Fibroblast of skin of right quadriceps (primary cell): ENCODE results near the gene PDZK1.
A peak's percentile ranks its signal among the peaks of the same experiment; 100 is the strongest.
"Not testable (repeated sequence)": the region's sequence is repeated elsewhere in the genome, so short reads cannot be mapped to it uniquely, and the experiment has no call there.

ENCODE experiments used
- DNase-seq: peaks from one replicate; pipeline ENCODE4 v3.0.0-alpha.2; 2013

PDZK1 gene

DNA sequence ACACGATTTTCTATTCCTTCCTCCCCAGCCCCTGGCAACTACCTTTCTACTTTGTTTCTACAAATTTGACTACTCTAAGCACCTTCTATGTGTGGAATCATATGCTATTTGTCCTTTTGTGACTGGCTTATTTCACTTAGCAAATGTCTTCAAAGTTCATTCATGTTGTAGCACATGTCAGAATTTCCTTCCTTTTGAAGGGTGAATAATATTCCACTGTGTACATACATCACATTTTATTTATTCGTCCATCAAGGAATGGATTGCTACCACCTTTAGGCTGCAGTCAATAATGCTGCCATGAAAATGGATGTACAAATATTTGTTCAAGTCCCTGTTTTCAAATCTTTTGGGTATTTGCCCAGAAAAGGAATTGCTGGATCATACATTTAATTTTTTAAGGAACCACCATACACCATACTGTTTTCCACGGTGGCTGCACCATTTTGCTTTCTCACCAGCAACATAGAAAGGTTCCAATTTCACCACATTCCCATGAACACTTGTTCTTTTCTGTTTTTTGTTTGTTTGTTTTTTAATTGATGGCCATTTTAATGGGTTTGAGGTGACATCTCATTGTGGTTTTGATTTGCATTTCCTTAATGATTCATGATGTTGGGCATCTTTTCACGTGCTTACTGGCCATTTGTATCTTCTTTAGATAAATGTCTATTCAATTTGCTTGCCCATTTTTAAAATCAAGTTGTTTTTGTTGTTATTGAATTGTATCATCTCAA lies 3.3 kb upstream of the PDZK1 start:
- no peak for DNase-seq

DNA sequence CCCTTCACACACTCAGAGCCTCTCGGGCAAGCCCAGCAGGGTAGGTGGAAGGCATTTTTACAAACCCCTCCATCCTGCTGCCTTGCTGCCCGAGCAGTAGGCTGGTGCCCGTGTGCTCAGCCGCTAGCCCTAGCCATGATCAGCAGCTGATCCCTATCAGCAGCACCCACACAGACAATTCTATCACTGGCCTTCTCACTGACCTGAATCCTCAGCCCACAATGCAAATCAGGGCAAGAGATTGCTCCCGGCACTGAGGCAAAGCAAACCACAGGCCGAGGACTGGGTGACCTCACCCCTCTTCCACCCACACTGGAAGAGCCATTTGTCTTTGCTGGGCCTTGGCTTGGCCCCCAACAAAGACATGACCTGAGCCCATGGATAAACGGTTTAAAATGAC lies 895 bp upstream of the PDZK1 start:
- DNase-seq, result no peak

DNA sequence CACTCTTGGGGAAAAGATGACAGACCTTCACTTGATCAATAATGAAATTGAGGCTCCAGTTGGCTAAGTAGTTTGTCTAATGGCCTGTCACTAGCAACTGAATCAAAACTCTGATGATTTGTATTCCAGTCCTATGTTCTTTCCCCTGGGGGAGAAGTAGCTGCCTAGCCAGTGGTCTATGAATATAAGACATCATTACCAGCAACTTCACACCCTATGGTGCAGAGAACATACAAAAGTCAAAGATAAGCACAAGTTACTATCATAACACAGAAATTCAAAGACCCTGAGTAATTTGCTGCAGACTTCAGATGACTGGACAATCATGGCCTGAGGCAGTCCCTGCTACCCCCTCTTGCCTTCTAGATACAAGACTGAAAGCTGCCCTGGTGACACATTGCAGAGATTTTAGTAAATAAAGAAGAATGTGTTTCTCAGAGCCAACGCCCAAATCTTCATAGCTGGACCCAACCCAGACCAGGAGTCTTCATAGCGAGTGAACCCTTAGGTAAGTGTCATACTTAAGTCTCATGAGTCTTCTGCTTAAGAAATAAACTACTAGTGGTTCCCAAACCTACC lies 993 bp downstream of the PDZK1 start:
- peak; percentile 34 for DNase-seq

DNA sequence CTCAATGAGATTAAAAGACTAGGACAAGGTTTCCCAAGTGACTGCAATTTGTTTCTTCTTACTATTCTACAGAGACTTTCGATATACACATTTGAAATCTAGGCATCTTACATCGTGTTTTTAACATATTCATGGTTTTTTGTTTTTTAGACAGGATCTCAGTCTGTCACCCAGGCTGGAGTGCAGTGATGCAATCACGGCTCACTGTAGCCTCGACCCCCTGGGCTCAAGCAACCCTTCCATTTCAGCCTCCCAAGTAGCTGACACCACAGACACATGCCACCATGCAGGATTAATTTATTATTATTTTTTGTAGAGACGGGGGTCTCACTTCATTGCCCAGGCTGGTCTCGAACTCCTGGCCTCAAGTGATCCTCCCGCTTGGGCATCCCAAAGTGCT lies 1.5 kb downstream of the PDZK1 start:
- no peak for DNase-seq

DNA sequence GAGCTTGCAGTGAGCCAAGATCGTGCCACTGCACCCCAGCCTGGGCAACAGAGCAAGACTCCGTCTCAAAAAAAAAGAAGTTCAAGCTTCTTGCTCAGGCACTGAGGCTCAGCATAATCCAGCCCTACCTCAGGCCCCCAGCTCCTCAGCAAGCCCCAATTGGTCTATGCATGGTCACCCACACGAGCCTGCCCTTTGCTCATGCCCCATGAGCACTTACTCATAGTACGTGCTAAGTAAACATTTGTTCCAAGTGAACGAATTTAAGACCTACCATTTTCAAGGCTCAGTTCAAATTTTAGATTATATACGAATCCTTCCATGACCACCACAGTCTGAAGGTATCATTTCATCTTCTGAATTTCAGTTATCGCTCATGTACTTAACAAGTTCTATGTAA lies 4.3 kb downstream of the PDZK1 start:
- DNase-seq, result no peak

DNA sequence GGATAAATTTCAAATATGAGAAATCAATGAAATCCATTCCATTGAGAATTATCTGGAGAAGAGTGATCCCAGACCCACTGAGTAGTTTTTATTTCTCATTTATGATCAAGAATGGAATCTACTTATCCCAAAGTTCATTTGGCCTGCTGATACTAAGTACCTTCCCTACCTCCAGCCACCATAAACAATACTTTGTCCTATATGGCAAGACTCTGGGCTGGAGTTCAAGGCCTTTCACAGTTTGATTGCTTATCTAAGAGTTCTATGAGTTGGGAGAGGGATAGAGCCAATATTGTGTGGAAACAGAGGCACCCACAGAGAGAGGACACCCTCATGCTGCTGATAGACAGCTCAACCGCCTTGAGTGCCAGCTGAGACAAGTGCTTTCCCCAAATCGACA lies 5.1 kb downstream of the PDZK1 start:
- no peak for DNase-seq

DNA sequence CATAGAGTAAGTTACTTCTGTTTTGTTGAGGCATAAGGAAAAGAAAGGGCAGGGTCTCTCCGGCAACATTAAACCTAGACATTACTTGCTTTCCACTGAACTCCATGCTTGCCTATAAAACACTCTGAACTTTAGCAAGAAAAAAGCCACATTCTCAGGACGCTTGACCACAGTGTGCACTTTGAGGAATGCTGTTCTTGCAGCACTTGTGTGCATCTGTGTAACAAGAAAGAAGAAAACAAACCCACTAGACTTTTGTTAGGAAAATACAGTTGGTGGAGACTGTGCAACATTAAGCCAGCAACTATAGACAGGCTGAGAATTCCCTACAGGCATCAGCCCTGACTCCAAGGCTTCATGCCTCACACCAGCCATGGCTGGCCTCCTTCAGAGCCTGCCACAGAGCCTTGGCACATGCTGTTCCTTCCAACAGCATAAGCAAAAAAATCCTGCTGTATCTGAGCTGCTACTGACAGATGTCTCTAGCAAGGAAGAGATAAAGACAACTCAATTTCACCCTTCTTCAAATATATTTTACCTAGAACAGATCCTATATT lies 5.8 kb downstream of the PDZK1 start:
- no peak for DNase-seq

DNA sequence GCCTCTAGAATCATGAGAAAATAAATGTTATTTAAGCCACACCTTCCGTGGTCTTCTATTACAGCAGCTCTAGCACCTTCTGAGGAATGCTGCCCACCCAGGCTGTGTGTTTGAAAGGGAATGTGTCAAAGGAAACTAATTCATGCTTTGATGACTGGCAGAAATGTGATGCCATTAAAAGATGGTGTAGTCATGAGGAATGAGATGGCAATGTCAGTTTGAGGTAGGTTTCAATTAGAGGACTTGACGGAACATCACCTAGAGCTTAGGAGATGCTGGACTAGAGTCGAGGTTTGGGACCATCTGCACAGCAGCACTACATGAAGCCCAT lies 10.6 kb downstream of the PDZK1 start:
- DNase-seq, result no peak

DNA sequence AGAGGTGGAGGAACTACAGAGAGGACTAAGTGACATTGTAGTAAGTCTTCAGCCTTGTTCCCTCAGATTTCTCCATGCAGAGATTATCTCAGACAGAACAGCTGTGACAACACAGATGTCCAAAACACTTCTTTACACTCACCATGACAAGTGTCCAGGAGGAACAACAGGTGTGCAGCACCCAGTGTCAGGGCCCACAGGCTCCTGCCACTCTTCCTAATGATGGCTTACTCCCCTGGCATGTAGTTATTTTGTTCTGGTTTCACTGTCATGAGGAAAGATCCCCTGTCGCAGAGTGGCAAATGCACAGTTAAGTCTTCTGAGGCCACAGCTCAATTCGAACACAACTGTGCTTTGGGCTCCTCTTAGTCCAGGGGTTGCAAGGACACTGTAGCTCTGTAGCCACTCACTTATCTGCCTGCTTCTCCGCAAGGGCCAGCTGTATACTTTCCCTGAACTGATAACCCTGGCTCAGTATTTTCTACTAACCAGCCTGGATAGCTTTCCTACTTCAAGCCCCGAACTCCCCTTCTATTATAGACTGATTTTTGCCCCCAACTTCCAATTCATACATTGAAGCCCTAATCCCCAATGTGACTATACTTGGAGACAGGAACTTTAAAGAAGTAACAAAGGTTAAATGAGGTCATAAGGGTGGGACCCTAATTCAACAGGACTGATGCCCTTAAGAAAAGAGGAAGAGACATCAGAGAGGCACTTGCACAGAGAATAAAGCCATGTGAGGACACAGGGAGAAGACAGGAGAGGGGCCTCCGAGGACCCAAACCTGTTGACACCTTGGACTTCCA lies 11.1 kb downstream of the PDZK1 start:
- DNase-seq, result no peak

DNA sequence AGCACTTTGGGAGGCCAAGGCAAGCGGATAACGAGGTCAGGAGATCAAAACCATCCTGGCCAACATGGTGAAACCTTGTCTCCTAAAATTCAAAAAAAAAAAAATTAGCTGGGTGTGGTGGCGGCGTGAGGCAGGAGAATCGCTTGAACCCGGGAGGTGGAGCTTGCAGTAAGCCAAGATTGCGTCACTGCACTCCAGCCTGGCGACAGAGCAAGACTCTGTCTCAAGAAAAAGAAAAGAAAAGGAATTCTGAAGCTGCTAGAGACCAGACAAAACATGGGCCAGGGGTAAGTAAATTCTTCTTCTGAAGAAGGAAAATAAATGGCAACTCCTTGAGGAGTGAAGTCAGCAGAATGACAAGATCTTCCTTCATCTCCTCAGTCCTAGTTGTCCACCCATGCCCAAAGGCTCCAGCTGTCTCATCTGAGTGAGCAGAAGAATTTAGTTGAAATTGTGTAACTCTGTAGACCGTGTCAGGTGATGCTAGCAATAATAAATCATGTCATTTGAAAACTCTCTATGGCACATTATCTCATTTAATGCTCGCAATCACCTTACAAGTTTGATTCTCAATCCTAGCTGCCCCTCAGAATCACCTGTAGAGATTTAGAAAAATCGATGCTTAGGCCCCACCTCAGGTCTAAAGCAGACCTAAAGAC lies 14.3 kb downstream of the PDZK1 start:
- DNase-seq, result no peak

DNA sequence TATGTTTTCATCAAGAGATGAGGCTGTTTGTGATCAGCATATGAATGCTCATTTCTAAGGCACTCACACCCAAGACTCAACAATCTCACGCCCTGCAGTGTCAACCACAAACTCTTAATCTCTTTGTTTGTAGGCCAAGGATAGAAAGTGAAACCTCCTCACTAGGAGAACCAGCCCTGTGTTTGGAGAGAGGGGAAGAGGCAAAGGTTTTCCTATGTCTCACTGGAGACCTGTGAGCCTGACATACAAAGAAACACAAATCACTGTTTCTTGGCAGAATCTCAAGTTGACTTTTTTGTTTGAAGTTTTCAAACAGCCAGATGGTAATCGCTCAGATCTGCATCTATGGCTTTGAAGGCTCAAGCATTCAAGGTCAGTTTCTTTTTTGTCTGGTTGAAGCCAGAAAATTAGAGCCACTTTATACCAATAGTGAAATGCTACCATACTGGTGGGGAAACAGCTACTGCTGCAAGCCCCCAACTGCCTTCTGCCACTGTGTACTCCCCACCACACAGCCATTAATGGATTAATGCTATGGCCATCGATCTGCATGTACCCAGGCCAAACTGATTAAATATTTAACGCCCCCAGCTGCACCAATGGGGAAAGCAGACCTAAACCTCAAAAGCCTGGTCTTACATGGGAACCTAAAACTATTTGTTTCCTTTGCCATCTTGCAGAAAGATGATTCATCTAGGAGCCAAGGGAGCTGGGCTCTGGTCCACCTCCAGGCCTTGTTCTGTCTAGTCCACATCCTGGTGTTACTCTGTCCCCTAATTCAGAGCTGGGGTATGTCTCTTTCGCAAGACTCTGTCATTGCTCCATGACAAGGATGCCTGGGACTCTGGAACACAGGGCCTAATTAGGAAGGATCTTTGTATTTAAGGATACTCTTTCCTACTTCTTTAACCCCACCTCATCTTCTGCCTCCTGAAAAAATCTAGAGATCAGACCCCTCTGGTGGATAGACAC lies 16.3 kb downstream of the PDZK1 start:
- DNase-seq, result peak; percentile 77

DNA sequence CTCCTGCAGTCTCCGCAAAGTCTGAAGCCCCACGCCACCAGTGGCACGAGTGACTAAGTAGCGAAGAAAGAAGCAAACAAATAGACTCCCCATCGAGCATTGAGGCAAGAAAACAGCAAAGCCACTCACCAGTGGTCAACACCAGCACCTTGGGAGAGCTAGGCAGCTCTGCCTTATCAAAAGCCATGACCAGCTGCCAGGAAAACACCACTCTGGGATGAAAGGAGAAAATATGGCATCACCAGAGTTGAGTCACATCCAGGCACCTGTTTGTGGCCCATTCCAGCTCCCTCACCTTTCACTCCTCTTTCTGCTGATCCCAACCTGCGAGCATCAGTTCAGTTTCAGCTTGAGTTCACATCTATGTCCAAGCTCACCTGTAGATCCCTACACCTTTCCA lies 17.2 kb downstream of the PDZK1 start:
- no peak for DNase-seq

DNA sequence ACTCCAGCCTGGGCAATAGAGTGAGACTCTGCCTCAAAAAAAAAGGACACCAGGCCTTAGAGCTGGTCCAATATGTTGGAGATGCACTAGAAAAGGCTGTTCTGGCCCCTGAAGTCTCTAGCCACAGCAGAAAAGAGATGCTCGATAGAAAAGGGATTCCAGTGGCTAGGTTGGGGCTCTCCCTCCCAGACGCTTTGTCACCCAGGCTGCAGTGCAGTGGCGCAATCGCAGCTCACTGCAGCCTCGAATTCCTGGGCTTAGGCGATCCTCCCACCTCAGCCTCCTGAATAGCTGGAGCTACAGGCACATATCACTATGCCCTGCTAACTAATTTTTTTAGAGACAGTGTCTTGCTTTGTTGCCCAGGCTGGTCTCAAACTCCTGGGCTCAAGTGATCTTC lies 18.2 kb downstream of the PDZK1 start:
- no peak for DNase-seq

DNA sequence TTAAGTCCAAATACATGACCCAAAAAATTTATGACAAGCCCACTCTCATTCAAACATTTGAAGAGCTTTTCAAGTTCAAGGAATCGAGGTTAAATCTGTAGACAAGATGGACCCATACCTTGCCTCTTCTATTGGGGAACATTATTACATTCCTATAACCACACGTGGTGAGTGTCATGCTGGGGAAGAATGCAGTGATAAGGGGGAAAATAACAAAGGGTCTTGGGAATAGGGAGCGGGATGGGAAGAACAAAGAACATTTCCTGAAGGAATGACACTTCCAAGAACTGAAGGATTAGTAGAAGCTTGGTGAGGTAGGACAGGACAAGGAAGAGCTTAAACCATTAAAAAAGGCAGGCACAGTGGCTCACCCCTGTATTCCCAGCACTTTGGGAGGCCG lies 18.8 kb downstream of the PDZK1 start:
- no peak for DNase-seq

DNA sequence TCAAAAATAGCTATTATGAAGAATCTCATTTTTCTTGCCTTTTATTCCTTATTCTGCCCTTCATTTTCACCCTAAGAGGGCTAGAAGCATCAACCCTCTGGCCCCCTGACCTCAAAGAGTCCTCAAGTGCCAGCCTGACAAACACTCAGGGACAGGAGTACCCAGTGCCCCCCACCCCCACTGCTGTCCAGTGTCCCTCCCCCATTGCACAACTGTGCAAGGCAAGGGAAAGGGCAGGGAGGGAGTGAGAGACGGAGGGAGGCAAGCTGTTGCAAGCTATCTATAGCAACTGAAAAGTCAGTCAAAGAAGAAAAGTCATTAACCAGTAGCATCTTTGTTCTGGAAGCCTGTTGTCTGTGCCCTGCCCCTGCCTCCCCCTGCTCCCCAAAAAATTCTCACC lies 21.1 kb downstream of the PDZK1 start:
- DNase-seq, result not testable (repeated sequence)

DNA sequence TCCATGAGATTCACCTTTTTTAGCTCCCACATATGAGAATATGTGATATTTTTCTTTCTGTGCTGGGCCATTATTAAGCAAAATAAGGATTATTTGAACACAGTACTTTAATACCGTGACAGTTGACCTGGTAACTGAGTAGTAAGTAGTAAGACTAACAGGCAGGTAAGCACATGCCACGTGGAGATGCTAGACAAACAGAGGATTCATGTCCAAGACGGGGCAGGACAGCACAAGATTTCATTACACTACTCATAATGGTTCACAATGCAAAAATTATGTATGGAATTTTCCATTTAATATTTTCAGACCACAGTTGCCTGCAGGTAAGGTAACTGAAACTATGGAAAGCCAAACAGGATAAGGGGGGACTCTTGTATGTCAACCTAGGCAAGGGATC lies 22.3 kb downstream of the PDZK1 start:
- not testable (repeated sequence) for DNase-seq

DNA sequence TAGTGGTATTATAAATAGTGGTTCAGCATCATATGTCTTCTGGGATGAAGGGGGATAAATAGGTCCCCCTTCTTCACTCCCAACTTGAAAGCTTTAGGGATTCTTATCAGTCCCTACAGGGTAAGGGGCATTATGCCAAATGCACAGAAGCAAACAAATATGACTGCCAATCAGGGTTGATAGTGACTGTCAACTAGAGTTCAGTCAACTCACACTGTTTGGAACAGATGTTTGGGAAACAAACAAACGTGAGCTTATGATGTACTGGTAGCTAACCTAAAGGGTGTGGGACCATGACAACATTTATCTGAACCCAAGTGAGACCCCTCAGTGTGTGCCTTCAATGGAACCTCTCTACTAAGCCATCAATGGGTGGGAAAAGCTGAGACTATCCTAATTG lies 34.0 kb downstream of the PDZK1 start:
- not testable (repeated sequence) for DNase-seq

DNA sequence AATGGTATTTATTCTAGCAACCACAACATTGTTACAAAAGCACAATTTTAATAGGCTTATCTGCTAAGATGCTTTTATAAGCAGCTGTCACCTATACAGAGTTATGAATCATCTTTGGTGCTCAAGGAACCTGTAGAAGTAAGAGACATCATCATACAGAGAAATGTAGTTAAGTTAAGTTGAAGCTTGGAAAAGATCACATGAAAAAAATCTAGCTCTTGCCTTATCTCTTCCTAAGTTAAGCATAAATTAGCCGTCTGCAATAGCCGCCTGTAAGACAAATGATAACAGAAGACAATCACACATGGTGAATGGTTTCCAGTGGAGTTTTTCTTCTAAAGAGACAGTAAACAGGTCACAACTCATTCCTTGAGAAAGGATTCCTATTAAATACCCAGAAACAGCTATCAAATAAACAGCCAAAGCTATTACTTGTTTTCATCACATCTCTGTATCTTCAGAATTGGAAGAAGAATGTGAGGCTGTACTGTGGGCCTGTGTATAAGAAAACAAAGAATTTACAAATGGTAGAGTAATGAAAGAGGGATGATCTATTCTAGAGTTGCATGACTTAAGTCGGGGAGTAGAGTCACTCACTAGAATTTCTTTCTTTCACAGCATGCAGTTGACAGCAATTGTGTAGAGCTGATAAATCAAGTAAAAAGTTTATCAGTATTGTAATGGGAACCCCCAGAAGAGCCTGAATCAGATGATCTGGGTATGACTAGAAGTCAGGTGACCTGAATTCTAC lies 36.0 kb downstream of the PDZK1 start:
- DNase-seq, result not testable (repeated sequence)

DNA sequence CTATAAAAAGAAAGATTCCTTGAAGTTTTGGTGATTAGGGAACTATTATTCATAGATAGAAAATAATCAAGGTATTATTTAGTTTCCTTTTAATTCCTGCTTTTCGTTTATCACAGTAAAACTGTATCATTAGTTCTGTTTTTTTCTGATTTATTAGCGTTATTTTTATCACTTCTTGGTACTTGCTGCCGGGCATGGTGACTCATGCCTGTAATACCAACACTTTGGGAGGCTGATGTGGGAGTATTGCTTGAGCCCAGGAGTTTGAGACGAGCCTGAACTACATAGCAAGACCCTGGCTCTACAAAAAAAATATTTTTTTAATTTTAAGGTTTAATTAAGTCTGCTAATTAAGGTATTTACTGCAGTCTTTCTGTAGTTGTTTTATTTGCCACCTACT lies 42.2 kb downstream of the PDZK1 start:
- not testable (repeated sequence) for DNase-seq

DNA sequence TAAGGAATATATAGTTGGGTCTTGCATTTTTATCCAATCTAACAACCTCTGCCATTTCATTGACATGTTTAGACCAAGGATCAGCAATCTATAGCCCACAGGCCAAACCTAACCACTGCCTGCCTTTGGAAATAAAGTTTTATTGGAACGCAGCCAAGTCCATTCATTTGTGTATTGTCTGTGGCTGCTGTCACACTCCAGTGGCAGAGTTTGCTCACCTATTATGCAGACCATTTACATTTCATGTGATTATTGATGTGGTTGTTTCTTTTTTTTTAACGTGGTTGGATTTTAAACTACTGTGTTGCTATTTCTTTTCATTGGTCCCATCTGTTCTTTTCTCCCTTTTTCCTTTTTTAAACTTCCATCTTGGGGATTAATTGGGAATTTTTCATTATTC lies 44.7 kb downstream of the PDZK1 start:
- DNase-seq, result not testable (repeated sequence)

DNA sequence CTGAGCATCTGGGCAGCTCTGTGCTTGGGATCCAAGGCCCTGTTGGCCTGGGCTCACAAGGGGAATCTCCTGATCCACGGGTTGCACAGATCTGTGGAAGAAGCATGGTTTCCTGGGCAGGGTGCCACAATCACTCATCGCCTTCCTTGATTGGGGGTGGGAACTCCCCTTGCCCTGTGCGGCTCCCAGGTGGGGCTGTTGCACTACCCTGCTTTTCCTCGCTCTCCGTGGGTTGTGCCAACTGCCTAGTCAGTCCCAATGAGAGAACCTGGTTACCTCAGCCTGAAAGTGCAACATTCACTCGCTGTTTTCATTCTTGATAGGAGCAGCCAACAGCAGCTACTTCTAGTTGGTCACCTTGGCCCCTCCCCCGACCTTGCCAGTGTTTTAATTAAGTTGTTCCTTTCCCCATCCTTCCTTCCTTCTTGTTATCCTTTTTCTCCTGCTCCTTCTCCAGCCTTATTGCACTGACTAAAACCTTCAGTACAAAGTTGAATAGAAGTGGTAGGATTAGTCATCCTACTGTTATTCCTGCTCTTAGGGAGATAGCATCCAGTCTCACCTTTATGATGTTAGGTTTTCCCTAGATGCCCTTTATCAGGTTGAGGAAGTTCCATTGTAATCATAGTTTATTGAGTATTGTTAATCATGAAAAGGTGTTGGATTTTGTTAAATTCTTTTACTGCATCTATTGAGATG lies 50.8 kb downstream of the PDZK1 start:
- not testable (repeated sequence) for DNase-seq
